HEK293 (cell line): ENCODE data around the gene DEPDC5.

ENCODE experiments used
- CTCF ChIA-PET: fragments of 350-600 bp; formaldehyde crosslinking; extraction: SDS; loops from one replicate; lab custom pipeline; 2021; ENCODE audit warnings: antibody characterized with exemption; lab: Yijun Ruan, JAX
- POLR2A ChIA-PET: fragments of 300-600 bp; formaldehyde crosslinking; extraction: SDS; loops from one replicate; lab custom pipeline; 2020; ENCODE audit warnings: antibody characterized with exemption, inconsistent platforms; lab: Yijun Ruan, JAX
- H3K27ac ChIP-seq: fragments of 200-500 bp; sonication (Bioruptor generic); 2 replicates; pipeline ENCODE4 v1.5.1; 2014; ENCODE audit warnings: low read depth, low read length, control low read depth, inconsistent platforms; ENCODE audit errors: extremely low read depth
- H3K36me3 ChIP-seq, 2 experiments: fragments of 200-500 bp in 1 of 2; sonication (Bioruptor generic) in 1 of 2; 1 replicate in 1 of 2; 2 replicates in 1 of 2; pipeline ENCODE4 v1.5.1; 2014 to 2017; ENCODE audit warnings: inconsistent platforms in 2 of 2, low read length in 2 of 2; ENCODE audit not compliant: control insufficient read depth in 2 of 2, insufficient read depth in 1 of 2
- H3K4me1 ChIP-seq: fragments of 200-500 bp; sonication (Bioruptor generic); 2 replicates; pipeline ENCODE4 v1.5.1; 2014; ENCODE audit warnings: mild to moderate bottlenecking, low read length, inconsistent platforms; ENCODE audit not compliant: control insufficient read depth, insufficient read depth
- H3K4me3 ChIP-seq: 2 replicates; pipeline ENCODE4 v1.5.1; 2011; ENCODE audit warnings: low read depth, mild to moderate bottlenecking, control low read depth, low read length, moderate library complexity
- H3K9me3 ChIP-seq: fragments of 200-500 bp; sonication (Bioruptor generic); 2 replicates; pipeline ENCODE4 v1.5.1; 2014; ENCODE audit warnings: low read depth, low read length, inconsistent platforms; ENCODE audit not compliant: control insufficient read depth, insufficient read depth
- BCL11A ChIP-seq: fragments of 450-650 bp; formaldehyde crosslinking; IDR thresholded peaks from 2 replicates; pipeline ENCODE4 v1.5.1; 2016; ENCODE audit warnings: low read depth, missing biosample characterization, missing genetic modification characterization
- KLF9 ChIP-seq: fragments of 450-650 bp; formaldehyde crosslinking; IDR thresholded peaks from 2 replicates; pipeline ENCODE4 v1.5.1; 2016; ENCODE audit warnings: missing biosample characterization, missing genetic modification characterization, low read depth
- SALL2 ChIP-seq: fragments of 450-650 bp; formaldehyde crosslinking; IDR thresholded peaks from 2 replicates; pipeline ENCODE4 v1.5.0; 2017; ENCODE audit warnings: missing biosample characterization, mild to moderate bottlenecking, missing genetic modification characterization, borderline replicate concordance
- SCRT2 ChIP-seq: fragments of 450-650 bp; formaldehyde crosslinking; IDR thresholded peaks from 2 replicates; pipeline ENCODE4 v1.5.1; 2016; ENCODE audit warnings: missing biosample characterization, missing genetic modification characterization
- SP2 ChIP-seq: fragments of 450-650 bp; formaldehyde crosslinking; IDR thresholded peaks from 2 replicates; pipeline ENCODE4 v1.5.1; 2016; ENCODE audit warnings: missing biosample characterization, missing genetic modification characterization
- SP7 ChIP-seq: fragments of 450-650 bp; formaldehyde crosslinking; IDR thresholded peaks from 2 replicates; pipeline ENCODE4 v1.5.1; 2016; ENCODE audit warnings: missing biosample characterization, missing genetic modification characterization
- WT1 ChIP-seq: fragments of 450-650 bp; formaldehyde crosslinking; IDR thresholded peaks from 2 replicates; pipeline ENCODE4 v1.5.1; 2016; ENCODE audit warnings: missing biosample characterization, missing genetic modification characterization
- YY2 ChIP-seq: fragments of 450-650 bp; formaldehyde crosslinking; IDR thresholded peaks from 2 replicates; pipeline ENCODE4 v1.5.1; 2016; ENCODE audit warnings: missing biosample characterization, missing genetic modification characterization
- ZBTB1 ChIP-seq: fragments of 450-650 bp; formaldehyde crosslinking; IDR thresholded peaks from 2 replicates; pipeline ENCODE4 v1.5.1; 2016; ENCODE audit warnings: missing biosample characterization, missing genetic modification characterization
- ZBTB17 ChIP-seq: fragments of 450-650 bp; formaldehyde crosslinking; IDR thresholded peaks from 2 replicates; pipeline ENCODE4 v1.5.1; 2016; ENCODE audit warnings: missing biosample characterization, missing genetic modification characterization
- ZBTB20 ChIP-seq: fragments of 450-650 bp; formaldehyde crosslinking; IDR thresholded peaks from 2 replicates; pipeline ENCODE4 v1.5.1; 2016; ENCODE audit warnings: missing biosample characterization, missing genetic modification characterization
- ZBTB21 ChIP-seq: fragments of 450-650 bp; formaldehyde crosslinking; IDR thresholded peaks from 2 replicates; pipeline ENCODE4 v1.5.1; 2017; ENCODE audit warnings: missing biosample characterization, missing genetic modification characterization
- ZBTB6 ChIP-seq: fragments of 450-650 bp; formaldehyde crosslinking; IDR thresholded peaks from 2 replicates; pipeline ENCODE4 v1.5.1; 2017; ENCODE audit warnings: missing biosample characterization, missing genetic modification characterization
- ZNF211 ChIP-seq: fragments of 450-650 bp; formaldehyde crosslinking; IDR thresholded peaks from 2 replicates; pipeline ENCODE4 v1.5.1; 2016; ENCODE audit warnings: low read depth, missing biosample characterization, missing genetic modification characterization
- ZNF239 ChIP-seq: fragments of 450-650 bp; formaldehyde crosslinking; IDR thresholded peaks from 2 replicates; pipeline ENCODE4 v1.5.1; 2016; ENCODE audit warnings: missing biosample characterization, missing genetic modification characterization
- ZNF311 ChIP-seq: fragments of 450-650 bp; formaldehyde crosslinking; IDR thresholded peaks from 2 replicates; pipeline ENCODE4 v1.5.1; 2017; ENCODE audit warnings: missing biosample characterization, missing genetic modification characterization, borderline replicate concordance
- ZNF335 ChIP-seq: fragments of 450-650 bp; formaldehyde crosslinking; conservative IDR thresholded peaks from 2 replicates; pipeline ENCODE4 v1.5.1; 2016; ENCODE audit warnings: missing biosample characterization, missing genetic modification characterization
- ZNF501 ChIP-seq: fragments of 450-650 bp; formaldehyde crosslinking; IDR thresholded peaks from 2 replicates; pipeline ENCODE4 v1.5.1; 2016; ENCODE audit warnings: missing biosample characterization, missing genetic modification characterization
- ZNF513 ChIP-seq: fragments of 450-650 bp; IDR thresholded peaks from 2 replicates; pipeline ENCODE4 v1.5.1; 2018; ENCODE audit warnings: missing biosample characterization, missing genetic modification characterization
- ZNF585B ChIP-seq: fragments of 450-650 bp; formaldehyde crosslinking; IDR thresholded peaks from 2 replicates; pipeline ENCODE4 v1.5.1; 2016; ENCODE audit warnings: missing biosample characterization, missing genetic modification characterization
- ZNF600 ChIP-seq: fragments of 450-650 bp; formaldehyde crosslinking; IDR thresholded peaks from 2 replicates; pipeline ENCODE4 v1.5.1; 2016; ENCODE audit warnings: missing biosample characterization, missing genetic modification characterization
- TF ChIP-seq, protein P1 (sequence below): fragments of 450-650 bp; formaldehyde crosslinking; IDR thresholded peaks from 2 replicates; pipeline ENCODE4 v1.5.1; 2016; ENCODE audit warnings: missing biosample characterization, missing genetic modification characterization
- TF ChIP-seq, protein P2 (sequence below): fragments of 450-650 bp; formaldehyde crosslinking; IDR thresholded peaks from 2 replicates; pipeline ENCODE4 v1.5.1; 2016; ENCODE audit warnings: missing biosample characterization, missing genetic modification characterization
- TF ChIP-seq, protein P3 (sequence below): fragments of 450-650 bp; formaldehyde crosslinking; IDR thresholded peaks from 2 replicates; pipeline ENCODE4 v1.5.1; 2016; ENCODE audit warnings: missing biosample characterization, missing genetic modification characterization

Gene DEPDC5

DNA sequence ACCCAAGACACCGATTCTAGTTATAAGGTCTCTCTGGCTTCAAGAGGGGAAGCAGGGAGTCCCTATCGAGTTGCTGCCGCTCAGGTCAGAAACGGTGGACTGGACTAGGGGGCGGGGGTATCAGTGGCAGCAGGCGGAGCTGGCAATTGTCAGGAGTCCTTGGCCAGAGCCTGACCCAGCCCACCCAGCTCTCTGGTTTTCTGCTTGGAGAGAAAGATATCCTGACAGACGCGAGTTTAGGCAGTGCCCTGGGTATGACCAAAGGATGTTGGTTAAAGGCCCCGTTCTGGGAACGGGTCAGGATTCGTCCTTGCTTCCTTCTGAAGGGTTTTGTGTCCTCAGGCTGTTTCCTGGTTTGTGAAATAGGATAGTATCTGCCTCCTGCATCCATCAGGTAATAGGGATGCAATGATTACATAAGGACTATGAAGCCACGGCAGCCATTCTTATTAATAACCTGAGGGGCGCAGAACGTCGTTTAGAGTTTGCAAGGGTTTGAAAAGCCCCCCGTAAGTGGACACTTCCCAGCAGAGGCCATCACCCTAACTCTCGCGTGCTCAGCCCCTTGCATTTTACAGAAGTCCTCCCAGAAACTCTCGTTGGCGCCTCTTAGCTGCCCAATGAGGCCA is 700 bp upstream of the DEPDC5 start:
- ChIA-PET POLR2A (interaction anchor here (0.6 to 2.8 kb wide), 10 partner anchors 44 to 354 kb away, joined by 3 to 20 read pairs (median 5); partner anchors contain the start of genes DRG1 and PISD), CTCF (interaction anchor here (0.7 to 1.1 kb wide), 2 partner anchors 81 to 113 kb away, joined by 3 to 4 read pairs; no protein-coding TSS in a partner anchor)
- Histone ChIP-seq H3K4me3 (peak overlapping the region; percentile 45), H3K36me3 (peaks cover 0 to 5% of the 10 kb centered on the region in 2 experiments; a peak in 1 of 3 replicates), H3K4me1 (peaks cover 24% of the 10 kb centered on the region; the same call in 1 of the 2 replicates), H3K27ac (peak overlapping the region; percentile 94), H3K9me3 (no peaks in the 10 kb centered on the region)
- TF ChIP-seq ZNF335 (tag by site-specific recombination): peak; percentile 93
- TF ChIP-seq BCL11A (tag by site-specific recombination): no peak
- TF ChIP-seq KLF9 (tag by site-specific recombination): peak; percentile 37; the same call in 1 of the 2 replicates
- TF ChIP-seq ZBTB17 (tag by site-specific recombination): no peak
- 0 out of 2 replicates have a peak, but pooled peaks have one; percentile 17 for TF ChIP-seq ZBTB20 (tag by site-specific recombination)
- peak; percentile 27; the same call in 1 of the 2 replicates for TF ChIP-seq ZNF600
- no peak for TF ChIP-seq YY2 (tag by site-specific recombination)
- TF ChIP-seq ZNF513: 0 out of 2 replicates have a peak, but pooled peaks have one; percentile 17
- TF ChIP-seq, protein P1, sequence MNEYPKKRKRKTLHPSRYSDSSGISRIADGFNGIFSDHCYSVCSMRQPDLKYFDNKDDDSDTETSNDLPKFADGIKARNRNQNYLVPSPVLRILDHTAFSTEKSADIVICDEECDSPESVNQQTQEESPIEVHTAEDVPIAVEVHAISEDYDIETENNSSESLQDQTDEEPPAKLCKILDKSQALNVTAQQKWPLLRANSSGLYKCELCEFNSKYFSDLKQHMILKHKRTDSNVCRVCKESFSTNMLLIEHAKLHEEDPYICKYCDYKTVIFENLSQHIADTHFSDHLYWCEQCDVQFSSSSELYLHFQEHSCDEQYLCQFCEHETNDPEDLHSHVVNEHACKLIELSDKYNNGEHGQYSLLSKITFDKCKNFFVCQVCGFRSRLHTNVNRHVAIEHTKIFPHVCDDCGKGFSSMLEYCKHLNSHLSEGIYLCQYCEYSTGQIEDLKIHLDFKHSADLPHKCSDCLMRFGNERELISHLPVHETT: 0 out of 2 replicates have a peak, but pooled peaks have one; percentile 17
- TF ChIP-seq SP2 (tag by site-specific recombination): peak; percentile 66
- peak; percentile 26; the same call in 1 of the 2 replicates for TF ChIP-seq SP7 (tag by site-specific recombination)
- TF ChIP-seq ZNF501 (tag by site-specific recombination): 0 out of 2 replicates have a peak, but pooled peaks have one; percentile 17
- TF ChIP-seq SCRT2 (tag by site-specific recombination): no peak
- no peak for TF ChIP-seq ZNF311 (tag by site-specific recombination)
- TF ChIP-seq, protein P2, sequence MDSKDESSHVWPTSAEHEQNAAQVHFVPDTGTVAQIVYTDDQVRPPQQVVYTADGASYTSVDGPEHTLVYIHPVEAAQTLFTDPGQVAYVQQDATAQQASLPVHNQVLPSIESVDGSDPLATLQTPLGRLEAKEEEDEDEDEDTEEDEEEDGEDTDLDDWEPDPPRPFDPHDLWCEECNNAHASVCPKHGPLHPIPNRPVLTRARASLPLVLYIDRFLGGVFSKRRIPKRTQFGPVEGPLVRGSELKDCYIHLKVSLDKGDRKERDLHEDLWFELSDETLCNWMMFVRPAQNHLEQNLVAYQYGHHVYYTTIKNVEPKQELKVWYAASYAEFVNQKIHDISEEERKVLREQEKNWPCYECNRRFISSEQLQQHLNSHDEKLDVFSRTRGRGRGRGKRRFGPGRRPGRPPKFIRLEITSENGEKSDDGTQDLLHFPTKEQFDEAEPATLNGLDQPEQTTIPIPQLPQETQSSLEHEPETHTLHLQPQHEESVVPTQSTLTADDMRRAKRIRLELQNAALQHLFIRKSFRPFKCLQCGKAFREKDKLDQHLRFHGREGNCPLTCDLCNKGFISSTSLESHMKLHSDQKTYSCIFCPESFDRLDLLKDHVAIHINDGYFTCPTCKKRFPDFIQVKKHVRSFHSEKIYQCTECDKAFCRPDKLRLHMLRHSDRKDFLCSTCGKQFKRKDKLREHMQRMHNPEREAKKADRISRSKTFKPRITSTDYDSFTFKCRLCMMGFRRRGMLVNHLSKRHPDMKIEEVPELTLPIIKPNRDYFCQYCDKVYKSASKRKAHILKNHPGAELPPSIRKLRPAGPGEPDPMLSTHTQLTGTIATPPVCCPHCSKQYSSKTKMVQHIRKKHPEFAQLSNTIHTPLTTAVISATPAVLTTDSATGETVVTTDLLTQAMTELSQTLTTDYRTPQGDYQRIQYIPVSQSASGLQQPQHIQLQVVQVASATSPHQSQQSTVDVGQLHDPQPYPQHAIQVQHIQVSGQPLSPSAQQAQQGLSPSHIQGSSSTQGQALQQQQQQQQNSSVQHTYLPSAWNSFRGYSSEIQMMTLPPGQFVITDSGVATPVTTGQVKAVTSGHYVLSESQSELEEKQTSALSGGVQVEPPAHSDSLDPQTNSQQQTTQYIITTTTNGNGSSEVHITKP: peak; percentile 93

- H3K9me3 ChIP-seq: no peaks in the 10 kb centered on the region
- no peak overlapping the region for H3K4me3 ChIP-seq
- peaks cover 8 to 15% of the 10 kb centered on the region in 2 experiments; a peak in 2 of 3 replicates for H3K36me3 ChIP-seq
- no peak overlapping the region for H3K27ac ChIP-seq
- peaks cover 20% of the 10 kb centered on the region; the same call in 1 of the 2 replicates for H3K4me1 ChIP-seq
- POLR2A ChIA-PET: interaction anchor here (0.6 to 1.0 kb wide), 3 partner anchors 10 to 213 kb away, joined by 3 to 4 read pairs (median 3); no protein-coding TSS in a partner anchor
- CTCF ChIA-PET: interaction anchor here (0.6 to 1.1 kb wide), 3 partner anchors 89 to 264 kb away, joined by 3 to 5 read pairs (median 3); no protein-coding TSS in a partner anchor
- no peak for TF ChIP-seq ZBTB21 (tag by site-specific recombination)
- no peak for TF ChIP-seq ZBTB6 (tag by site-specific recombination)
- no peak for TF ChIP-seq ZNF335 (tag by site-specific recombination)
- no peak for TF ChIP-seq ZBTB1 (tag by site-specific recombination)
- TF ChIP-seq ZNF239 (tag by site-specific recombination): no peak
- no peak for TF ChIP-seq WT1 (tag by site-specific recombination)
- TF ChIP-seq, protein P3, sequence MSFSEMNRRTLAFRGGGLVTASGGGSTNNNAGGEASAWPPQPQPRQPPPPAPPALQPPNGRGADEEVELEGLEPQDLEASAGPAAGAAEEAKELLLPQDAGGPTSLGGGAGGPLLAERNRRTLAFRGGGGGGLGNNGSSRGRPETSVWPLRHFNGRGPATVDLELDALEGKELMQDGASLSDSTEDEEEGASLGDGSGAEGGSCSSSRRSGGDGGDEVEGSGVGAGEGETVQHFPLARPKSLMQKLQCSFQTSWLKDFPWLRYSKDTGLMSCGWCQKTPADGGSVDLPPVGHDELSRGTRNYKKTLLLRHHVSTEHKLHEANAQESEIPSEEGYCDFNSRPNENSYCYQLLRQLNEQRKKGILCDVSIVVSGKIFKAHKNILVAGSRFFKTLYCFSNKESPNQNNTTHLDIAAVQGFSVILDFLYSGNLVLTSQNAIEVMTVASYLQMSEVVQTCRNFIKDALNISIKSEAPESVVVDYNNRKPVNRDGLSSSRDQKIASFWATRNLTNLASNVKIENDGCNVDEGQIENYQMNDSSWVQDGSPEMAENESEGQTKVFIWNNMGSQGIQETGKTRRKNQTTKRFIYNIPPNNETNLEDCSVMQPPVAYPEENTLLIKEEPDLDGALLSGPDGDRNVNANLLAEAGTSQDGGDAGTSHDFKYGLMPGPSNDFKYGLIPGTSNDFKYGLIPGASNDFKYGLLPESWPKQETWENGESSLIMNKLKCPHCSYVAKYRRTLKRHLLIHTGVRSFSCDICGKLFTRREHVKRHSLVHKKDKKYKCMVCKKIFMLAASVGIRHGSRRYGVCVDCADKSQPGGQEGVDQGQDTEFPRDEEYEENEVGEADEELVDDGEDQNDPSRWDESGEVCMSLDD (tag by site-specific recombination): no peak
- no peak for TF ChIP-seq ZNF585B (tag by site-specific recombination)
- TF ChIP-seq SALL2: no peak
- TF ChIP-seq ZNF211: no peak
Observed at GRCh38 chr22:31754813-31755212, 994 bp downstream of the DEPDC5 start.
